Kidney epithelial cell (primary cell): Measurements from ENCODE around the gene SYCP2. TPM values are rescaled to one million over a fixed set of nuclear protein-coding genes. Genes with fewer than 3 reads are reported as not detected.

ENCODE experiments used
- DNase-seq: peaks from one replicate; pipeline ENCODE4 v3.0.0-alpha.2; 2010; ENCODE audit warnings: low read depth
- H3K27me3 ChIP-seq: 2 replicates; pipeline ENCODE4 v1.6.0; 2011; ENCODE audit warnings: low read length; ENCODE audit not compliant: control insufficient read depth, insufficient read depth
- H3K36me3 ChIP-seq: 2 replicates; pipeline ENCODE4 v1.5.1; 2011; ENCODE audit warnings: low read length; ENCODE audit not compliant: control insufficient read depth, insufficient read depth
- H3K4me3 ChIP-seq: 2 replicates; pipeline ENCODE4 v1.5.1; 2011; ENCODE audit warnings: low read depth, mild to moderate bottlenecking, control low read depth, low read length
- total RNA-seq: library from RNA; depleted of rRNA; stranded (reverse); fragments of >200 nt; gene quantifications from 2 replicates; pipeline ENCODE4 v1.2.3, GENCODE V29; 2015
- TF ChIP-seq, protein P1 (sequence below): IDR thresholded peaks from 2 replicates; pipeline ENCODE4 v1.5.1; 2011; ENCODE audit warnings: mild to moderate bottlenecking, moderate library complexity, low read length, control low read depth, inconsistent platforms; ENCODE audit not compliant: insufficient read depth, poor library complexity, severe bottlenecking

Gene SYCP2
- total RNA-seq, 1 donor from 2014 or later: 1.0 TPM

DNA sequence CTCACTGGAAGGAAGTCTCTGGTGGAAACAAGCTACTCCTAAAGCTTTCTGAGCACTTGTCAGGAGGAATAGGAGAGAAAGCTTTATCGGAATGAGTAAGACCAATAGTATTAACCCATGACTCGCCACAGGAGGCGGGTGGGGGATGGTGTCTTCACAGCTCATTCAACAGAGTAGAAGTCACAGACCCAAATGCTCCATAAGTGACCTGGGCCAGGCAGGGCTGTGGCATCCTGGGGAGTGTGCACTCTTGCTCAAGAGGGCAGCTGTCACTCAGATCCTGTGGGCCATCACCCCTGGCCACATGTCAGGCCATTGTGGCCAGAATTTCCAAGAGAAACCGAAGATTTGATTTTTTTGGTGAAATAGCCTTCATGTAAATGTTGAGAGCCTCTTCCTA lies 116.0 kb downstream of the SYCP2 start:
- DNase-seq: no peak
- TF ChIP-seq, protein P1, sequence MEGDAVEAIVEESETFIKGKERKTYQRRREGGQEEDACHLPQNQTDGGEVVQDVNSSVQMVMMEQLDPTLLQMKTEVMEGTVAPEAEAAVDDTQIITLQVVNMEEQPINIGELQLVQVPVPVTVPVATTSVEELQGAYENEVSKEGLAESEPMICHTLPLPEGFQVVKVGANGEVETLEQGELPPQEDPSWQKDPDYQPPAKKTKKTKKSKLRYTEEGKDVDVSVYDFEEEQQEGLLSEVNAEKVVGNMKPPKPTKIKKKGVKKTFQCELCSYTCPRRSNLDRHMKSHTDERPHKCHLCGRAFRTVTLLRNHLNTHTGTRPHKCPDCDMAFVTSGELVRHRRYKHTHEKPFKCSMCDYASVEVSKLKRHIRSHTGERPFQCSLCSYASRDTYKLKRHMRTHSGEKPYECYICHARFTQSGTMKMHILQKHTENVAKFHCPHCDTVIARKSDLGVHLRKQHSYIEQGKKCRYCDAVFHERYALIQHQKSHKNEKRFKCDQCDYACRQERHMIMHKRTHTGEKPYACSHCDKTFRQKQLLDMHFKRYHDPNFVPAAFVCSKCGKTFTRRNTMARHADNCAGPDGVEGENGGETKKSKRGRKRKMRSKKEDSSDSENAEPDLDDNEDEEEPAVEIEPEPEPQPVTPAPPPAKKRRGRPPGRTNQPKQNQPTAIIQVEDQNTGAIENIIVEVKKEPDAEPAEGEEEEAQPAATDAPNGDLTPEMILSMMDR: no peak
- Histone ChIP-seq H3K36me3 (no peaks in the 10 kb centered on the region), H3K4me3 (no peak overlapping the region), H3K27me3 (peaks cover 2% of the 10 kb centered on the region)

DNA sequence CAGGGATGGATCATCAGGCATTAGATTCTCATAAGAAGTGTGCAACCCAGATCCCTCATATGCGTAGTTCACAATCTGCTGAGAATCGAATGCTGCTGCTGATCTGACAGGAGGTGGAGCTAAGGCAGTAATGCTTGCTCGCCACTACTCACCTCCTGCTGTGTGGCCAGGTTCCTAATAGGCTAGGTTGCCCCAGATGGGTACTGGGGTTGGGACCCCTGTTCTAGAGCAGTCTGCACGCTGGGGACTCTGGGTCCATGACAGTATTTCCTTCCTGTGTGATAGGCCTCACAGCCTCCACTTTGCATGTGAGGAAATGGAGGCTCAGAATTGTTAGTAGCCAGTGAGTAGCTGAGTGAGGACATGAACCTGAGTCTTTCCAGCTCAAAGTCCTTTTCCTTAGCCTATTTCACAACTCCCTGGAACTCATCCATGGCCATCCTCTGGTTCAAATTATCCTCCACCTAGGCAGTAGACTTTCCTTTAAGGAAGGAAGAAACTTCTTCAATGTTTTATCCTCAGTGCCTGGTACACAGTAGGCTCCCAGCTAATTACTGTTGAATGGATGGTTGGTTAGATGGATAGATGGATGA lies 117.2 kb downstream of the SYCP2 start:
- TF ChIP-seq, protein P1: no peak
- no peak for DNase-seq
- Histone ChIP-seq H3K4me3 (no peak overlapping the region), H3K36me3 (no peaks in the 10 kb centered on the region), H3K27me3 (peaks cover 2% of the 10 kb centered on the region)

DNA sequence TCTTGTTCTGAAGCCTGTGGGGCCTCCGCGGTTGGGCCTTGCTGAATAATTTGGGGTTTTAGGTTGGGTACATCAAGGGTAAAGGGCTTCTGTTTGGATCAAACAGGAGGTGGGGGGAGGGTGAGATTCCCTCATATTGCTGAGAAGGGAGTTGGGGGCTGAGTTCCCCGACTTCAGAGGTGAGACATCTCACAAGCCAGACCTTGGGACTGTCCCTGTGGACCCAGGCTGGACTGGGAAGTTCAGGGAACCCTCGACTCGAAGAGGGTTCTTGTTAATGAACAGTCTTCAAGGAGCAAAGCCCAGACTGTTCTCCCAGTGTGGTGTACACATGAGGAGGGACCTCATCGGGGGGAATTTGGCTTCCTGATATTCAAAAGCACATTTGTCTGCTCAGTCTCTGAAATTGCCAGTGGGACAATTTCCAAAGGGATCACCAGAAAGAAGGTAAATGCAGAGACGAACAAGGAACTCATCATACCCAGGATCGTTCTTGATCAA lies 118.5 kb downstream of the SYCP2 start:
- DNase-seq: no peak
- TF ChIP-seq, protein P1: no peak
- no peaks in the 10 kb centered on the region for H3K36me3 ChIP-seq
- no peak overlapping the region for H3K4me3 ChIP-seq
- H3K27me3 ChIP-seq: no peaks in the 10 kb centered on the region

DNA sequence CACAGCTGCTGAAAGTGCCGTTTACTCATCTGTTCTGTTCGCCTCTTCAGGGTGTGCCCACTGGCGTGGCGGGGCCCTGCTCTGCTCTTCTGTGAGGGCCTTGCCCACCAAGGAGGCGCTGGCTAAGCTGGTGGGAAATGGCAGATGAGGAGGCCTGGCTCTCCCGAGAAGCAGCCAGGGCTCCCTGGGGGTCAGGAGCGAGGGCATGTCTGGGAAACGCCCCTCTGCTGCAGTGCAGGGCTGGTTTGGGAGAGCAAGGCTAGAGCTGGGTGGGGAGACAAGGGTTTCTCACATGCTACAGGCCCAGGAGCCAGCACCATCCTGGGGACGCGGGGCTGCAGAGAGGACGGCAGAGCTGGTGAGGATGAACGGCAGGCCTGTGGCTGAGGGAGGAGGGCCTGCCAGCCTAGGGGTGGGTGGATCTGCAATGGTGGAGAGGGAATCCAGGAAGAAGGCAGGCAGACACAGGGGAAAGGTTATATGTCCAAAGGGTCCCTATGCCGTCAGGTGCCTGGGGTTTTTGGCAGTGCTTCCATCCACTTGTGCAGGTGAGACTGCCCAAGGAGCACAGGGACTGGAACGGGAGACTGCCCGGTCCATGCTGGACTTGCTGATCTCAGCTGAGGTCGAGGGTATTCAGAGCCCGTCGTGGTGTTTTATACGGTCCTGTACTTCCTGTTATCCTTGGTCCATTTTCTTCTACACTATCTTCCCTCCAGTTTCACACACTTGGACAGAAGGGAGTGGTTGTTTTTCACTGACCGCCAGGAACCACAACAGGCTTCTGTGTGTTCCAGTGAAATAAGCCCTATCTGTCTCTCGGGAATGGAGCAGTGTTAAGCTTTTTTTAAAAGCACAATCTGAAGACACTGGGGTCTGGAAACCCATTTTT lies 119.2 kb downstream of the SYCP2 start:
- no peak for DNase-seq
- H3K4me3 ChIP-seq: no peak overlapping the region
- TF ChIP-seq, protein P1: no peak
- H3K36me3 ChIP-seq: no peaks in the 10 kb centered on the region
- H3K27me3 ChIP-seq: no peaks in the 10 kb centered on the region

Other genes starting within 250 kb of the SYCP2 start
- gene PPP1R3D, start 6.7 kb upstream of the SYCP2 start, total RNA-seq: 5.5 and 6.8 TPM in 2 replicates
- gene FAM217B, start 6.8 kb upstream of the SYCP2 start, total RNA-seq: 8.9 and 10.8 TPM in 2 replicates
- 0.29 and 0.48 TPM in 2 replicates for gene CDH26, start 24.8 kb upstream of the SYCP2 start, total RNA-seq